Stimulated activated CD4-positive, alpha-beta T cell treated with anti-CD3 and anti-CD28 coated beads, TNF-alpha, amount 100 ng/mL, for 48 hours (primary cell): Measurements from ENCODE around the gene PCDHB8.
"Not testable (repeated sequence)": the region's sequence is repeated elsewhere in the genome, so short reads cannot be mapped to it uniquely, and the experiment has no call there.

Experiments
- DNase-seq, 3 donors: peaks; one replicate each; pipeline ENCODE4 v3.0.0-alpha.2; 2020; ENCODE audit warnings: low read depth in 3 of 3

The PCDHB8 gene

DNA sequence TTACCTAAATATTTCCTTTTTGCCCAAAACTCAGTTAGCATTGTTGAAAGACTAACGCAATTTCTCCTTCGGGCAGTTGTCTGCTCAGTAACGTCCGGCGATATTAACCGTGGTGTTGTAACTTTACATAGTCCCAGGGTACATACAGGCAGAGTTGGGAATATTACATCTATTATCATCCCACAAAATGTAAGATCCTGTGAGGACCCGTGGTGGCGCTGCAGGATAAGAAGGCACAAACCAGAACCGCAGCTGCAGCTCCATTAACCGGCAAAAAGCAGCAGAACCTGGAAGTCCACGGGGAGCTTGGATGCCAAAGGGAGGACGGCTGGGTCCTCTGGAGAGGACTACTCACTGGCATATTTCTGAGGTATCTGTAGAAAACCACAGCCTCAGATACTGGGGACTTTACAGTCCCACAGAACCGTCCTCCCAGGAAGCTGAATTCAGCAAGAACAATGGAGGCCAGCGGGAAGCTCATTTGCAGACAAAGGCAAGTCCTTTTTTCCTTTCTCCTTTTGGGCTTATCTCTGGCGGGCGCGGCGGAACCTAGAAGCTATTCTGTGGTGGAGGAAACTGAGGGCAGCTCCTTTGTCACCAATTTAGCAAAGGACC lies at the start of gene PCDHB8:
Gene PCDHB8, plus strand, starts transcription at position 214 of the 615 bp plus-strand sequence. Its CDS starts 245 bp downstream, at position 459.
- DNase-seq, result not testable (repeated sequence)

DNA sequence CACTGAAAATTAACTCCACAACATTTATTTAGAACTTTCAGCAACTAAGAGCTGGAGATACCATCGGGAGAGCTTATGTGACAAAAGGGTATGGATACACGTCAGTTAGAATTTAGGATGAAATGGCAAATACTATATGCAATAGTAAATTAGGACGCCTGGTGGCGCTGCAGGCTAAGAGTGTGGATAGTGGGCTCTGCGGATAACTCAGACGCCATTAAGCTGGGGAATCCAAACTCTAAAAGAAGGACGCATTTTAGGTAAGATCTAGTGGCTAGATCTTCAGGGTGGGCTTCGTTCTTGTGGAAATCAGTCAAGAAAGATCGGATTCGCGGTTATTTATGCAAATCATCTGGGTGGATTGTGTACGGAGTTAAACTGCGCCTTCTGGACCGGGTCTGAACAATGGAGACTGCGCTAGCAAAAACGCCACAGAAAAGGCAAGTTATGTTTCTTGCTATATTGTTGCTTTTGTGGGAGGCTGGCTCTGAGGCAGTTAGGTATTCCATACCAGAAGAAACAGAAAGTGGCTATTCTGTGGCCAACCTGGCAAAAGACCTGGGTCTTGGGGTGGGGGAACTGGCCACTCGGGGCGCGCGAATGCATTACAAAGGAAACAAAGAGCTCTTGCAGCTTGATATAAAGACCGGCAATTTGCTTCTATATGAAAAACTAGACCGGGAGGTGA lies 42.4 kb upstream of the PCDHB8 start, which contains the start of gene PCDHB5:
Gene PCDHB5, plus strand, starts transcription at position 177 of the 688 bp plus-strand sequence. Its CDS starts 229 bp downstream, at position 406.
- DNase-seq, result no peak

DNA sequence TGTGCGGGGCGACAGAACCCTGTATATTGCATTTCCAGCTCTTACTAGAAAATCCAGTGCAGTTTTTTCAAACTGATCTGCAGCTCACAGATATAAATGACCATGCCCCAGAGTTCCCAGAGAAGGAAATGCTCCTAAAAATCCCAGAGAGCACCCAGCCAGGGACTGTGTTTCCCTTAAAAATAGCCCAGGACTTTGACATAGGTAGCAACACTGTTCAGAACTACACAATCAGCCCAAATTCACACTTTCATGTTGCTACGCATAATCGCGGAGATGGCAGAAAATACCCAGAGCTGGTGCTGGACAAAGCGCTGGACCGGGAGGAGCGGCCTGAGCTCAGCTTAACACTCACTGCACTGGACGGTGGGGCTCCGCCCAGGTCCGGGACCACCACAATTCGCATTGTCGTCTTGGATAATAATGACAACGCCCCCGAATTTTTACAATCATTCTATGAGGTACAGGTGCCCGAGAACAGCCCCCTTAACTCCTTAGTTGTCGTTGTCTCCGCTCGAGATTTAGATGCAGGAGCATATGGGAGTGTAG lies 41.8 kb upstream of the PCDHB8 start:
- DNase-seq, result no peak

DNA sequence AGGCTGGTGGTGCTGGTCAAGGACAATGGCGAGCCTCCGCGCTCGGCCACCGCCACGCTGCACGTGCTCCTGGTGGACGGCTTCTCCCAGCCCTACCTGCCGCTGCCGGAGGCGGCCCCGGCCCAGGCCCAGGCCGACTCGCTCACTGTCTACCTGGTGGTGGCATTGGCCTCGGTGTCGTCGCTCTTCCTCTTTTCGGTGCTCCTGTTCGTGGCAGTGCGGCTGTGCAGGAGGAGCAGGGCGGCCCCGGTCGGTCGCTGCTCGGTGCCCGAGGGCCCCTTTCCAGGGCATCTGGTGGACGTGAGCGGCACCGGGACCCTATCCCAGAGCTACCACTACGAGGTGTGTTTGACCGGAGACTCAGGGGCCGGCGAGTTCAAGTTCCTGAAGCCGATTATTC lies 40.2 kb upstream of the PCDHB8 start:
- DNase-seq, result not testable (repeated sequence)

DNA sequence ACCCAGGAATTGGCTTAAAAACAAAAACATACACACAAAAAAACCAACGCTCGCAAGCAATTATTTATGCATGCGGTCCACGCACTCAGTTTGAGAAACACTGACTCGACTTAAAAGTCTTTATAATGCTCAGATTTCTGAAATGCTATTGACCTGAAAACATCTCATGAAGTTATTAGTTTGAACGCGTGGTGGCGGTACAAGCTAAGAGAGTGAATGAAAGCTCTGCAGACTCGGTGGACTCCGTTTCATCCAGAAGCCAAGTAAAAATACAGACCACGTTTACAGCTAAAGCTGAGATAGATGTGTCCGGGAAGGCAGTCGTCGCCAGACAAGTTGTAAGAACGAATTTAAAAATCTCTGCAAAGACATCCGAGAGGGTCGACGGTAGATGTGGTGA lies 27.8 kb upstream of the PCDHB8 start, which contains the start of gene PCDHB6:
Gene PCDHB6, plus strand, starts transcription at position 246 of the 400 bp plus-strand sequence. CDS start 201 bp downstream, outside the sequence.
- no peak for DNase-seq

DNA sequence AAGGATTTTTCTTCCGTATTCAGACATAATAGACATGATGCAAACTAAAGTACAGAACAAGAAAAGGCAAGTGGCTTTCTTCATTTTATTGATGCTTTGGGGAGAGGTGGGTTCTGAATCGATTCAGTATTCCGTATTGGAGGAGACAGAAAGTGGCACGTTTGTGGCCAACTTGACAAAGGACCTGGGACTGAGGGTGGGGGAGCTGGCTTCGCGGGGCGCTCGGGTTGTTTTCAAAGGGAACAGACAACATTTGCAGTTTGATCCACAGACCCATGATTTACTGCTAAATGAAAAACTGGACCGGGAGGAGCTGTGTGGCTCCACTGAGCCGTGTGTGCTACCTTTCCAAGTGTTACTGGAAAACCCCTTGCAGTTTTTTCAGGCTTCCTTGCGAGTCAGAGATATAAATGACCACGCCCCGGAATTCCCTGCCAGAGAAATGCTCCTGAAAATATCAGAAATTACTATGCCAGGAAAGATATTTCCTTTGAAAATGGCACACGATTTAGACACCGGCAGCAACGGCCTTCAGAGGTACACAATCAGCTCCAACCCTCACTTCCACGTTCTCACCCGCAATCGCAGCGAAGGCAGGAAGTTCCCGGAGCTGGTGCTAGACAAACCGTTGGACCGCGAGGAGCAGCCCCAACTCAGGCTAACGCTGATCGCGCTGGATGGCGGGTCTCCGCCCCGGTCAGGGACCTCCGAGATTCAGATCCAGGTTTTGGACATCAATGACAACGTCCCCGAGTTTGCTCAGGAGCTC lies 27.2 kb upstream of the PCDHB8 start:
- DNase-seq, result no peak

DNA sequence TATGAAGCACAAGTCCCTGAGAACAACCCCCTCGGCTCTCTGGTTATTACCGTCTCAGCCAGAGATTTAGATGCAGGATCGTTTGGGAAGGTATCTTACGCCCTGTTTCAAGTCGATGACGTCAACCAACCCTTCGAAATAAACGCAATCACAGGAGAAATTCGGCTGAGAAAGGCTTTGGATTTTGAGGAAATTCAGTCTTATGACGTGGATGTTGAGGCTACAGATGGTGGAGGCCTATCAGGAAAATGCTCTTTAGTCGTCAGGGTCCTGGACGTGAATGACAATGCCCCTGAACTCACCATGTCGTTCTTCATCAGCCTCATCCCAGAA lies 26.6 kb upstream of the PCDHB8 start:
- DNase-seq, result no peak

DNA sequence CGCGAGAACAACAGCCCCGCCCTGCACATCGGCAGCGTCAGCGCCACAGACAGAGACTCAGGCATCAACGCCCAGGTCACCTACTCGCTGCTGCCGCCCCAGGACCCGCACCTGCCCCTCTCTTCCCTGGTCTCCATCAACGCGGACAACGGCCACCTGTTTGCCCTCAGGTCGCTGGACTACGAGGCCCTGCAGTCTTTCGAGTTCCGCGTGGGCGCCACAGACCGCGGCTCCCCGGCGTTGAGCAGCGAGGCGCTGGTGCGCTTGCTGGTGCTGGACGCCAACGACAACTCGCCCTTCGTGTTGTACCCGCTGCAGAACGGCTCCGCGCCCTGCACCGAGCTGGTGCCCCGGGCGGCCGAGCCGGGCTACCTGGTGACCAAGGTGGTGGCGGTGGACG lies 26.0 kb upstream of the PCDHB8 start:
- not testable (repeated sequence) for DNase-seq

DNA sequence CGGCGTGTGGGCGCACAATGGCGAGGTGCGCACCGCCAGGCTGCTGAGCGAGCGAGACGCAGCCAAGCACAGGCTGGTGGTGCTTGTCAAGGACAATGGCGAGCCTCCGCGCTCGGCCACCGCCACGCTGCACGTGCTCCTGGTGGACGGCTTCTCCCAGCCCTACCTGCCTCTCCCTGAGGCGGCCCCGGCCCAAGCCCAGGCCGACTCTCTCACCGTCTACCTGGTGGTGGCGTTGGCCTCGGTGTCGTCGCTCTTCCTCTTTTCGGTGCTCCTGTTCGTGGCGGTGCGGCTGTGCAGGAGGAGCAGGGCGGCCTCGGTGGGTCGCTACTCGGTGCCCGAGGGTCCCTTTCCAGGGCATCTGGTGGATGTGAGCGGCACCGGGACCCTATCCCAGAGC lies 25.5 kb upstream of the PCDHB8 start:
- not testable (repeated sequence) for DNase-seq

DNA sequence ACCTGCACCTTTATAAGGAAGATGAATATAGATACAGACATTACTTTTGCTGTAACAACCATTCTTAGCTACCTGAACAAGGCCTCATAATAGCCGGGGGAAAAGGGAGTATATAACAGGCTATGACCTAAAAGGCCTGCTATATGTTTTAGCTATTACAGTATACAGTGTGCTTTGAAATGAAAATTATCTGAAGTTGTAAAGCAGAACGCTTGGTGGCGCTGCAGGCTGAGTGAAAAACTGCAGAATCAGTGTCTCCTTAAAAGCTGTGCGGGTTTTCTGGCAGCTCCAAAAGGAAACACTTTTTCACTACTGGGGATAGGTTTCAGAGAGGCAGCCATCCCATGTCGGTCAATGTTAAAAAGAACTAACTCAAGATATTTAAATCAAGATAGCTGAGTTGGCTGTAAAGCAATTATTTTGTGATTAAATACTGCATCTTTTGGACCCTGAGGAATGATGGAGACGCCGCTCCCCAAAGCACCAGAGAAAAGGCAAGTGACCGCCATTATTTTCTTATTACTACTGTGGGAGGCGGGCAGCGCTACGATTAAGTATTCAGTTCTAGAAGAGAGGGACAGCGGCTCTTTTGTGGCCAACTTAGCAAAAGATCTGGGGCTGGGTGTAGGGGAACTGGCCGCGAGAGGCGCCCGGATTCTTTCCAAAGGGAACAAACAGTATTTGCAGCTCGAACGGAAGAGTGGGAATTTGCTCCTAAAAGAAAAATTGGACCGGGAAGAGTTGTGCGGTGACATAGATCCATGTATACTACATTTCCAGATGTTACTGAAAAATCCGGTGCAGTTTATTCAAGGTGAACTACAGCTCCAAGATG lies 21.8 kb upstream of the PCDHB8 start:
- no peak for DNase-seq

DNA sequence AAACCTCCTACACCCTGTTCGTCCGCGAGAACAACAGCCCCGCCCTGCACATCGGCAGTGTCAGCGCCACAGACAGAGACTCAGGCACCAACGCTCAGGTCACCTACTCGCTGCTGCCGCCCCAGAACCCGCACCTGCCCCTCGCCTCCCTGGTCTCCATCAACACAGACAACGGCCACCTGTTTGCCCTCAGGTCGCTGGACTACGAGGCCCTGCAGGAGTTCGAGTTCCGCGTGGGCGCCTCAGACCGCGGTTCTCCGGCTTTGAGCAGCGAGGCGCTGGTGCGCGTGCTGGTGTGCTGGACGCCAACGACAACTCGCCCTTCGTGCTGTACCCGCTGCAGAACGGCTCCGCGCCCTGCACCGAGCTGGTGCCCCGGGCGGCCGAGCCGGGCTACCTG lies 20.2 kb upstream of the PCDHB8 start:
- not testable (repeated sequence) for DNase-seq

DNA sequence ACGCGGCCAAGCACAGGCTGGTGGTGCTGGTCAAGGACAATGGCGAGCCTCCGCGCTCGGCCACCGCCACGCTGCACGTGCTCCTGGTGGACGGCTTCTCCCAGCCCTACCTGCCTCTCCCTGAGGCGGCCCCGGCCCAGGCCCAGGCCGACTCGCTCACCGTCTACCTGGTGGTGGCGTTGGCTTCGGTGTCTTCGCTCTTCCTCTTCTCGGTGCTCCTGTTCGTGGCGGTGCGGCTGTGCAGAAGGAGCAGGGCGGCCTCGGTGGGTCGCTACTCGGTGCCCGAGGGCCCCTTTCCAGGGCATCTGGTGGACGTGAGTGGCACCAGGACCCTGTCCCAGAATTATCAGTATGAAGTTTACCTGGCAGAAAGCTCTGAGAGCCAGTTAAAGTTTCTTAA lies 19.7 kb upstream of the PCDHB8 start:
- DNase-seq, result not testable (repeated sequence)

DNA sequence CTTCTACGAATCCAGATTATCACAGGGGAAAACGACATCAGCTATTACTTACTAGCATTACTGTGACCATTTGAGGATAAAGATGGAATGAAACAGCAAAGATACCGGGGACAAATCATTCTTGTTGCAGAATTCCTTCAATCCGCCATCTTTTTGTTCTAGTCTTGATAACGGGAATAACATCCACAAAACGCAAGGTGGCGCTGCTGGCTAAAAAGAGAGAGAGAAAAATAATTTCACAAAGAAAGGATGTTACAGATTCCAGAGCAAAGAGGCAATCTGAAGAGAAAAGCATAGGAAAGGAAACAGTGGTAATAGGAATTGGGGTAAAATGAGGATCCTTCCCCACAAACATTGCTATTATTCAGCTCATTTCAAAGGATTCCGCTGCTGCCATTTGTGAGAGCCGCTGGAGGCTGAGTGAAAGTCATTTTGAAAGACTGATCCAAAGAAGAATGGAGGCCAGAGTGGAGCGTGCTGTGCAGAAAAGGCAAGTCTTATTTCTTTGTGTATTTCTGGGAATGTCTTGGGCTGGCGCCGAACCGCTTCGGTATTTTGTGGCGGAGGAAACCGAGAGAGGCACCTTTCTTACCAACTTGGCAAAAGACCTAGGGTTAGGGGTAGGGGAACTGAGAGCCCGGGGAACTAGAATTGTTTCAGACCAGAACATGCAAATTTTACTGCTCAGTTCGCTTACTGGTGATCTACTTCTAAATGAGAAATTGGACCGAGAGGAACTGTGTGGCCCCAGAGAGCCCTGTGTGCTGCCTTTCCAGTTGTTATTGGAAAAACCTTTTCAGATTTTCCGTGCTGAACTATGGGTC lies 5.0 kb upstream of the PCDHB8 start, which contains the start of gene PCDHB7:
Gene PCDHB7, plus strand, starts transcription at position 264 of the 824 bp plus-strand sequence. Its CDS starts 192 bp downstream, at position 456.
- no peak for DNase-seq

DNA sequence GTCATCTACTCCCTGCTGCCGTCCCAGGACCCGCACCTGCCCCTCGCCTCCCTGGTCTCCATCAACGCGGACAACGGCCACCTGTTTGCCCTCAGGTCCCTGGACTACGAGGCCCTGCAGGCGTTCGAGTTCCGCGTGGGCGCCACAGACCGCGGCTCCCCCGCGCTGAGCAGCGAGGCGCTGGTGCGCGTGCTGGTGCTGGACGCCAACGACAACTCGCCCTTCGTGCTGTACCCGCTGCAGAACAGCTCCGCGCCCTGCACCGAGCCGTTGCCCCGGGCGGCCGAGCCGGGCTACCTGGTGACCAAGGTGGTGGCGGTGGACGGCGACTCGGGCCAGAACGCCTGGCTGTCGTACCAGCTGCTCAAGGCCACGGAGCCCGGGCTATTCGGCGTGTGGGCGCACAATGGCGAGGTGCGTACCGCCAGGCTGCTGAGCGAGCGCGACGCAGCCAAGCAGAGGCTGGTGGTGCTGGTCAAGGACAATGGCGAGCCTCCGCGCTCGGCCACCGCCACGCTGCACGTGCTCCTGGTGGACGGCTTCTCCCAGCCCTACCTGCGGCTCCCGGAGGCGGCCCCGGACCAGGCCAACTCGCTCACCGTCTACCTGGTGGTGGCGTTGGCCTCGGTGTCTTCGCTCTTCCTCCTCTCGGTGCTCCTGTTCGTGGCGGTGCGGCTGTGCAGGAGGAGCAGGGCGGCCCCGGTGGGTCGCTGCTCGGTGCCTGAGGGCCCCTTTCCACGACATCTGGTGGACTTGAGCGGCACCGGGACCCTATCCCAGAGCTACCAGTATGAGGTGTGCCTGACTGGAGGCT lies 3.1 kb upstream of the PCDHB8 start:
- DNase-seq, result not testable (repeated sequence)

DNA sequence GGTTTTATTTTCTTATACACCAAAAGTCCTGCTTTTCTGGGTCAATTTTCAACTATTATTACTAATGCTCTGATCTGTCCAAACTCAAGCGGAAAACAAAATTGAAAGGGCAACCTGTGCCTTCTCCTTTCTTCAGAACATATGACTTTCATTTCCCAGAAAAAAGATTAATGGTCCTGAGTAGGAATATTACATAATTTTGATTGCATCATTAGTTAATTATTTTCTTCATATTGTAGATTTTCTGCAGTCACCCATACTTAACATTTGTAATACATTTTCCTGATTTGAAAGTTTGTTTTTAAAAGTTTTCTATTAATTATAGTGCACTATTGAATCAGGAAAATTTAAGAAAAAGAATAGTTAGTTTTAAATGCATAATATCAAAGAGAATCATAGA lies 1.7 kb upstream of the PCDHB8 start:
- DNase-seq, result no peak

DNA sequence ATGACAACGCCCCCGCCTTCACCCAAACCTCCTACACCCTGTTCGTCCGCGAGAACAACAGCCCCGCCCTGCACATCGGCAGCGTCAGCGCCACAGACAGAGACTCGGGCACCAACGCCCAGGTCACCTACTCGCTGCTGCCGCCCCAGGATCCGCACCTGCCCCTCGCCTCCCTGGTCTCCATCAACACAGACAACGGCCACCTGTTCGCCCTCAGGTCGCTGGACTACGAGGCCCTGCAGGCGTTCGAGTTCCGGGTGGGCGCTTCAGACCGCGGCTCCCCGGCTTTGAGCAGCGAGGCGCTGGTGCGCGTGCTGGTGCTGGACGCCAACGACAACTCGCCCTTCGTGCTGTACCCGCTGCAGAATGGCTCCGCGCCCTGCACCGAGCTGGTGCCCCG lies 1.8 kb downstream of the PCDHB8 start:
- not testable (repeated sequence) for DNase-seq

DNA sequence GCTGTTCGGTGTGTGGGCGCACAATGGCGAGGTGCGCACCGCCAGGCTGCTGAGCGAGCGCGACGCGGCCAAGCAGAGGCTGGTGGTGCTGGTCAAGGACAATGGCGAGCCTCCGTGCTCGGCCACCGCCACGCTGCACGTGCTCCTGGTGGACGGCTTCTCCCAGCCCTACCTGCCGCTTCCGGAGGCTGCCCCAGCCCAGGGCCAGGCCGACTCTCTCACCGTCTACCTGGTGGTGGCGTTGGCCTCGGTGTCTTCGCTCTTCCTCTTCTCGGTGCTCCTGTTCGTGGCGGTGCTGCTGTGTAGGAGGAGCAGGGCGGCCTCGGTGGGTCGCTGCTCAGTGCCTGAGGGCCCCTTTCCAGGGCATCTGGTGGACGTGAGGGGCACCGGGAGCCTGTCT lies 2.3 kb downstream of the PCDHB8 start:
- not testable (repeated sequence) for DNase-seq

DNA sequence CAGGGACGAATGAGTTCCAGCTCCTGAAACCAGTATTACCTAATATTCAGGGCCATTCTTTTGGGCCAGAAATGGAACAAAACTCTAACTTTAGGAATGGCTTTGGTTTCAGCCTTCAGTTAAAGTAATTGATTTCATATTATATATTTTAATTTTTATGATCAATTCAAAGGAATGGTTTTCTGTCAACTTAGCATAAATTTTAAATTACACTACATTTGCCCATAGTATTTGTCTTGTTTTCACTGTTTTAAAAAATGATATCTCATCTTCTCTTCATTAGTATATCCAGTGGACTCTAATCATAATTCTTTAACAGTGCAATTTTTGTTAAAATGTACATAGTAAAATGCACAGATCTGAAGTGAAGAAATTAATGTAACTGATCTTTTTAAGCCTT lies 2.7 kb downstream of the PCDHB8 start:
- no peak for DNase-seq

DNA sequence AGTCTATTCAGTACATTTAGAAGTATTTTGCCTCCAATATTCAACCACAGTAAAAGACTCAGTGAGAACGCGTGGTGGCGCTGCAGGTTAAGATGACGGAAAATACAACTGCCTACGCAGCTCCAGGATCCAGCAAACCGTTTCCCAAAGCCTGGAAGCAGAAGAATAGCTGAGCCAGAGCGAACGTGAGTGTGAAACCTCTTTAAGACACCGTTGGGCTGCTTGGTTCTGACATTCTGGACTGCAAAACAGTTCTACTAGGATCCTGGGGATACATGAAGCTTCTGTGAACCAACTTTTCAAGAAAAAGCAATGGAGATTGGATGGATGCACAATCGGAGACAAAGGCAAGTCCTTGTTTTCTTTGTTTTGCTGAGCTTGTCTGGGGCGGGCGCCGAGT lies 4.7 kb downstream of the PCDHB8 start, which contains the start of gene PCDHB16:
Gene PCDHB16, plus strand, starts transcription at position 140 of the 400 bp plus-strand sequence. Its CDS starts 173 bp downstream, at position 313.
- DNase-seq, result no peak
